OCI-LY1 (cell line): ENCODE results near the gene DDX1.

Experiments
- H2AFZ ChIP-seq: fragments of 200-600 bp; sonication (generic), shearing (Covaris generic); 2 replicates; pipeline ENCODE4 v1.6.0; 2014; ENCODE audit warnings: antibody characterized with exemption, mild to moderate bottlenecking, low read length
- H3F3A ChIP-seq: fragments of 200-600 bp; sonication (generic), shearing (Covaris generic); 2 replicates; pipeline ENCODE4 v1.6.0; 2014; ENCODE audit warnings: mild to moderate bottlenecking, antibody characterized with exemption, low read length, moderate library complexity; ENCODE audit not compliant: insufficient read depth
- H3K27ac ChIP-seq: fragments of 200-600 bp; sonication (generic); 2 replicates; pipeline ENCODE4 v1.5.1; 2014; ENCODE audit warnings: low read length, mixed run types, mild to moderate bottlenecking, low read depth; ENCODE audit not compliant: poor library complexity, severe bottlenecking
- H3K27me3 ChIP-seq: fragments of 200-600 bp; sonication (generic); 2 replicates; pipeline ENCODE4 v1.6.0; 2014; ENCODE audit warnings: antibody characterized with exemption, mild to moderate bottlenecking, low read length, moderate library complexity; ENCODE audit not compliant: insufficient read depth
- H3K36me3 ChIP-seq: fragments of 200-600 bp; sonication (generic); 2 replicates; pipeline ENCODE4 v1.6.1; 2014; ENCODE audit warnings: mild to moderate bottlenecking, antibody characterized with exemption, low read length, moderate library complexity, mixed read lengths; ENCODE audit not compliant: insufficient read depth
- H3K4me1 ChIP-seq: fragments of 200-600 bp; sonication (generic); 2 replicates; pipeline ENCODE4 v1.5.1; 2014; ENCODE audit warnings: mild to moderate bottlenecking, low read length, moderate library complexity; ENCODE audit not compliant: insufficient read depth, severe bottlenecking
- H3K4me2 ChIP-seq: fragments of 200-600 bp; sonication (generic), shearing (Covaris generic); 2 replicates; pipeline ENCODE4 v1.6.1; 2014; ENCODE audit warnings: low read length
- H3K4me3 ChIP-seq: fragments of 200-600 bp; sonication (generic); 2 replicates; pipeline ENCODE4 v1.5.1; 2014; ENCODE audit warnings: low read length, low read depth, mild to moderate bottlenecking, mixed read lengths; ENCODE audit not compliant: poor library complexity, severe bottlenecking
- H3K79me2 ChIP-seq: fragments of 200-600 bp; shearing (Covaris generic); 2 replicates; pipeline ENCODE4 v1.6.1; 2016; ENCODE audit warnings: mixed run types, low read length, mixed read lengths; ENCODE audit not compliant: insufficient read depth
- H3K9ac ChIP-seq: fragments of 200-600 bp; sonication (generic), shearing (Covaris generic); 2 replicates; pipeline ENCODE4 v1.6.1; 2014; ENCODE audit warnings: mild to moderate bottlenecking, low read length, mixed read lengths
- H3K9me2 ChIP-seq: fragments of 200-600 bp; sonication (generic), shearing (Covaris generic); 2 replicates; pipeline ENCODE4 v1.6.1; 2014; ENCODE audit warnings: low read depth, mild to moderate bottlenecking, low read length, mixed read lengths
- H3K9me3 ChIP-seq: fragments of 200-600 bp; shearing (Covaris generic); 2 replicates; pipeline ENCODE4 v1.6.1; 2014; ENCODE audit warnings: low read length, mixed read lengths
- H4K20me1 ChIP-seq: fragments of 200-600 bp; sonication (generic), shearing (Covaris generic); 2 replicates; pipeline ENCODE4 v1.6.0; 2016; ENCODE audit warnings: mild to moderate bottlenecking, low read length; ENCODE audit not compliant: insufficient read depth
- EZH2 ChIP-seq: fragments of 200-600 bp; sonication (generic), shearing (Covaris generic); IDR thresholded peaks from 2 replicates; pipeline ENCODE4 v1.8.0; 2017; ENCODE audit warnings: borderline replicate concordance, mixed run types, mild to moderate bottlenecking, antibody characterized with exemption, low read length, moderate library complexity, mixed read lengths
- TF ChIP-seq, protein P1 (sequence below): fragments of 200-600 bp; sonication (generic), shearing (Covaris generic); IDR thresholded peaks from 2 replicates; pipeline ENCODE4 v1.5.1; 2017; ENCODE audit warnings: mild to moderate bottlenecking, antibody characterized with exemption, low read length, moderate library complexity, mixed read lengths

The DDX1 gene

DNA sequence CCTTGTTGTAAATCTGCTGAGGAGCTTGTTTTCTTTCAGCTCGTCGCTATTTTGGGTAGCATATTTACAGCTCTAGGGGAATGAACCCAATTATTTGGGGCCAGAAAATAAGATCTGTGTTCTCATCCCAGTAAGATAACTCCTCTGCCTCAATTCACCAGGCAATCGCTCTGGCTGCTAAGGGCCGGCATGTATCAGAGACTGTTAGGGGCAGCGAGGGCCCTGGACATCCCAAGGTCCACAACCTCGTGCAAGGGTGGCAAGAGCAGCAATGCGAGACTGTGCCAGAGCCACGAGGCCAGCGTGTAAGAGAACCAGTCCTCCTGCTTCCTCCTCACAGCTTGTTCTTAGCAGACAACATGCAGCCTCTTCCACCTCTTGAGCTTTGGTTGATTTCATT, 66.1 kb downstream of the DDX1 start:
- Histone ChIP-seq H2AFZ (no peak overlapping the region), H3K4me3 (no peak overlapping the region), H4K20me1 (no peaks in the 10 kb centered on the region), H3K79me2 (no peaks in the 10 kb centered on the region), H3K9me3 (no peaks in the 10 kb centered on the region), H3K27me3 (no peaks in the 10 kb centered on the region), H3K4me2 (no peak overlapping the region), H3F3A (no peaks in the 10 kb centered on the region), H3K36me3 (no peaks in the 10 kb centered on the region), H3K27ac (no peak overlapping the region), H3K9ac (no peak overlapping the region), H3K4me1 (no peaks in the 10 kb centered on the region), H3K9me2 (no peaks in the 10 kb centered on the region)
- no peak for TF ChIP-seq EZH2
- TF ChIP-seq, protein P1, sequence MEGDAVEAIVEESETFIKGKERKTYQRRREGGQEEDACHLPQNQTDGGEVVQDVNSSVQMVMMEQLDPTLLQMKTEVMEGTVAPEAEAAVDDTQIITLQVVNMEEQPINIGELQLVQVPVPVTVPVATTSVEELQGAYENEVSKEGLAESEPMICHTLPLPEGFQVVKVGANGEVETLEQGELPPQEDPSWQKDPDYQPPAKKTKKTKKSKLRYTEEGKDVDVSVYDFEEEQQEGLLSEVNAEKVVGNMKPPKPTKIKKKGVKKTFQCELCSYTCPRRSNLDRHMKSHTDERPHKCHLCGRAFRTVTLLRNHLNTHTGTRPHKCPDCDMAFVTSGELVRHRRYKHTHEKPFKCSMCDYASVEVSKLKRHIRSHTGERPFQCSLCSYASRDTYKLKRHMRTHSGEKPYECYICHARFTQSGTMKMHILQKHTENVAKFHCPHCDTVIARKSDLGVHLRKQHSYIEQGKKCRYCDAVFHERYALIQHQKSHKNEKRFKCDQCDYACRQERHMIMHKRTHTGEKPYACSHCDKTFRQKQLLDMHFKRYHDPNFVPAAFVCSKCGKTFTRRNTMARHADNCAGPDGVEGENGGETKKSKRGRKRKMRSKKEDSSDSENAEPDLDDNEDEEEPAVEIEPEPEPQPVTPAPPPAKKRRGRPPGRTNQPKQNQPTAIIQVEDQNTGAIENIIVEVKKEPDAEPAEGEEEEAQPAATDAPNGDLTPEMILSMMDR = no peak

DNA sequence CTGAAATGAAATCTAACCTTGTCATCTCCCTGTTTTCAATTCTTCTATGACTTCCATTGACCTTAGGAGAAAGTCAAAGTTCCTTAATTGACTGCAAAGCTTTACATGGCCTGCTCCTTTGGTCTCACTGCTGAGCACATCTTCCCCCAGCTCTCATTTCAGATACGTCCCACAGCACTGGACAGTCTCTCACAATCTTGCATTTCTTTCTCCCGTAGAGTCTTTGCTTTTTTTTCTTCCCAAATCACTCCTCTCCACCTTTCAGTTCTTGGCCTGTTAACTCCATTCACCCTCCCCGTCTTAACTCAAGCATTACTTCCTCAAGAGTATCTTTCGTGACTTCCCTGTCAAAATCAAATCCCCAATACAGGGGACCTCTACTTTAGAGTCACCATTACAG, 67.2 kb downstream of the DDX1 start:
- no peak for TF ChIP-seq EZH2
- TF ChIP-seq, protein P1 = no peak
- Histone ChIP-seq H3K9ac (no peak overlapping the region), H3K9me2 (no peaks in the 10 kb centered on the region), H3K4me3 (no peak overlapping the region), H3K27me3 (peaks cover 2% of the 10 kb centered on the region; the same call in 1 of the 2 replicates), H3K4me1 (no peaks in the 10 kb centered on the region), H3K36me3 (no peaks in the 10 kb centered on the region), H4K20me1 (no peaks in the 10 kb centered on the region), H2AFZ (no peak overlapping the region), H3K79me2 (no peaks in the 10 kb centered on the region), H3F3A (no peaks in the 10 kb centered on the region), H3K27ac (no peak overlapping the region), H3K4me2 (no peak overlapping the region), H3K9me3 (no peaks in the 10 kb centered on the region)

DNA sequence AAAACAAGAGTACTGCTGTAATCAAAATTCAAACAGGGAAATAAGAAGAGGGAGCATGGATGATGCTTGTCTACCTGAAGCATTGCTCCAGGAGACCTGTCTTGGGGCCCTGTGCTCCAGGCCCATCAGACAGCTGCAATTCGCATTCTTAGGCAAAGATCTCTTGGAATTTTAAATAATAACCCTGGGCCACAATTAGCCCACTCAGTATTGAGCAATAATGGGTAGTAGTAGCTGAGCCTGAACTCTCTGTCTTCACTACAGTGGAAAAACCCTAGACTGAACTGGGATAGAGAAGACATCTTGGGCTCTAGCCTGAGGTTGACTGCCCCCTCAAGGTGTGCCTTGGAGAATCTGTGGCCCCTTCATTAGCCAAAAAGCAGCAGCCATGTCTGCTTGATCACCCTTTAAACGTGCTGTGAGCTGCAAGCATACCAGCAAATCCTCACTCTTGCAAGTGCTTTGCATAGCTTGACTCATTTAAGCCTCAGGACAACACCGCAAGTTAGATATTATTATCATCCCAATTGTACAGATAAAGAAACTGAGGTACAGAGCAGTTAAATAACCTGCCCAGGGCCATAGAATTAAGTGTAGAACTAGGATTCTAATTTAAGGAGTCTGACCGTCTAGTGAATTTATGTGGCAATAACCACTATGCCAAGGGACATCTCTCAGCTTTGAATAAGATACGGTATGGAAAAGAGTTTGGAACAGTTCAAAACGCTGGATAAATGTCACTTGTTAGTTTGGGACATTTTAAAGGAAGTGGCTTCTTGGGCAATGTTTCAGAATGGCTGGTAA, 69.0 kb downstream of the DDX1 start:
- TF ChIP-seq, protein P1 = no peak
- TF ChIP-seq EZH2 = no peak
- Histone ChIP-seq H3K9me3 (no peaks in the 10 kb centered on the region), H3K36me3 (no peaks in the 10 kb centered on the region)

More for the DNA sequence above, 69.0 kb downstream of the DDX1 start:
- H3K79me2 ChIP-seq = no peaks in the 10 kb centered on the region
- H3K27ac ChIP-seq = no peak overlapping the region
- no peak overlapping the region for H3K4me2 ChIP-seq
- no peaks in the 10 kb centered on the region for H3K9me2 ChIP-seq
- peaks cover 5% of the 10 kb centered on the region; the same call in 1 of the 2 replicates for H3K27me3 ChIP-seq
- H3F3A ChIP-seq = no peaks in the 10 kb centered on the region
- no peaks in the 10 kb centered on the region for H3K4me1 ChIP-seq
- no peak overlapping the region for H3K4me3 ChIP-seq
- no peak overlapping the region for H2AFZ ChIP-seq
- no peak overlapping the region for H3K9ac ChIP-seq
- no peaks in the 10 kb centered on the region for H4K20me1 ChIP-seq
